Uterus (tissue), 2 donors: ENCODE results near the gene MTG1.

ENCODE experiments used
- CTCF ChIP-seq, 4 experiments: fragments of 200-600 bp in 2 of 4; fragments of 450-650 bp in 2 of 4; sonication (generic) in 2 of 4; IDR thresholded peaks; one replicate each; pipeline ENCODE4 v1.5.1; 2016 to 2019; ENCODE audit warnings: antibody characterized with exemption in 4 of 4, mild to moderate bottlenecking in 2 of 4, moderate library complexity in 1 of 4
- POLR2A ChIP-seq, 2 donors: fragments of 450-650 bp; IDR thresholded peaks; one replicate each; pipeline ENCODE4 v1.6.1; 2016; ENCODE audit warnings: antibody characterized with exemption in 2 of 2, mild to moderate bottlenecking in 1 of 2, moderate library complexity in 1 of 2

- no peak for TF ChIP-seq CTCF (IDR thresholded peaks at IDR 0.05)
- TF ChIP-seq POLR2A (IDR thresholded peaks at IDR 0.05) = no peak
Observed at GRCh38 chr10:133464582-133465031, 70.7 kb downstream of the MTG1 start.
